Stomach (tissue), 4 donors: ENCODE data around the gene KCNV2.

Source experiments
- EP300 ChIP-seq: sonication (generic); formaldehyde crosslinking; IDR thresholded peaks from one replicate; pipeline ENCODE4 v1.6.1; 2017; ENCODE audit warnings: antibody characterized with exemption
- POLR2A ChIP-seq, 4 donors: fragments of 450-650 bp; IDR thresholded peaks; one replicate each; pipeline ENCODE4 v1.6.1; 2016; ENCODE audit warnings: antibody characterized with exemption in 4 of 4, control low read depth in 2 of 4, mild to moderate bottlenecking in 1 of 4, moderate library complexity in 1 of 4
- POLR2AphosphoS5 ChIP-seq, 3 donors: sonication (generic); formaldehyde crosslinking; IDR thresholded peaks; one replicate each; pipeline ENCODE4 v1.6.1; 2016; ENCODE audit warnings: antibody characterized with exemption in 3 of 3
- TF ChIP-seq, protein P1 (sequence below), 7 experiments: fragments of 450-650 bp in 4 of 7; fragments of 200-600 bp in 3 of 7; sonication (generic) in 3 of 7; IDR thresholded peaks; one replicate each; pipeline ENCODE4 v1.5.1; 2016 to 2019; ENCODE audit warnings: antibody characterized with exemption in 7 of 7, control low read depth in 2 of 7, mild to moderate bottlenecking in 1 of 7

DNA sequence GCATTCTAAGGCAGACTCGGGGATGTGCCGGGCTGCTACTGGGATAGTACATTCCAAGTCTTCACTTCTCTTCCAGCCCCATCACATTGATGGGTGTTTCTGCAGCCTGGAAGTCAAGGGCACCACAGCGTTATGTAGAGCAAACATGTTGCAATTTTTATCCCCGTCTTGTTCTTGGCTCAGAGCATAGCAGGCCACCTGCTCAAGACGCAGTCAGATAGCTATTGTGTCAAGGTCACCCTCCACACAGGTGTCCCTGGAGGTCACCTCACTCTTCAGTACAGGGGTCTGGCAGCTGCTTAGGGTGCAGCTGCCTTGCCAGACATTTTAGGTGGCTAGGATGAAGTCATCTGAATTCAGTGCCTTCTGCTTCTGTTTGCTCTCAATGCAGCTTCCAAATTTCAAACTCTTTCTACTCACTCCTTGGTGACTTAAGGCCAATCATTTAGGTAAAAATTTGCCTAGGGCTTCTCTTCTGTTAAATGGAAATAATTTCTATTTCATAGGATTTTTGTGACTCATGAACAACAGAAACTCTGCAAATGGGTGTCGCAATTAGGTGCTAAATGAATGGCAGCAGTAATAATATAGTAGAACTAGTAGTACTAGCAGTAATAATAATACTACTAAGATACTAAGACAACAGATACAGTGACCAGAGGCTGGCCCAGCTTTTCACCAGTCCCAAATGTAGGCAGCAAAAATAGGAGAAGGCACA lies 24.3 kb downstream of the KCNV2 start:
- TF ChIP-seq, protein P1, sequence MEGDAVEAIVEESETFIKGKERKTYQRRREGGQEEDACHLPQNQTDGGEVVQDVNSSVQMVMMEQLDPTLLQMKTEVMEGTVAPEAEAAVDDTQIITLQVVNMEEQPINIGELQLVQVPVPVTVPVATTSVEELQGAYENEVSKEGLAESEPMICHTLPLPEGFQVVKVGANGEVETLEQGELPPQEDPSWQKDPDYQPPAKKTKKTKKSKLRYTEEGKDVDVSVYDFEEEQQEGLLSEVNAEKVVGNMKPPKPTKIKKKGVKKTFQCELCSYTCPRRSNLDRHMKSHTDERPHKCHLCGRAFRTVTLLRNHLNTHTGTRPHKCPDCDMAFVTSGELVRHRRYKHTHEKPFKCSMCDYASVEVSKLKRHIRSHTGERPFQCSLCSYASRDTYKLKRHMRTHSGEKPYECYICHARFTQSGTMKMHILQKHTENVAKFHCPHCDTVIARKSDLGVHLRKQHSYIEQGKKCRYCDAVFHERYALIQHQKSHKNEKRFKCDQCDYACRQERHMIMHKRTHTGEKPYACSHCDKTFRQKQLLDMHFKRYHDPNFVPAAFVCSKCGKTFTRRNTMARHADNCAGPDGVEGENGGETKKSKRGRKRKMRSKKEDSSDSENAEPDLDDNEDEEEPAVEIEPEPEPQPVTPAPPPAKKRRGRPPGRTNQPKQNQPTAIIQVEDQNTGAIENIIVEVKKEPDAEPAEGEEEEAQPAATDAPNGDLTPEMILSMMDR (IDR thresholded peaks at IDR 0.05) = no peak
- TF ChIP-seq POLR2A (IDR thresholded peaks at IDR 0.05) (no peak), EP300 (no peak), POLR2AphosphoS5 (IDR thresholded peaks at IDR 0.05) (no peak)
